GM19397 (cell line): ENCODE results near the gene ARL6IP6.
"Not testable (repeated sequence)": the region's sequence is repeated elsewhere in the genome, so short reads cannot be mapped to it uniquely, and the experiment has no call there.

Source experiments
- ATAC-seq: cut with Tn5 transposase; IDR thresholded peaks from one replicate; pipeline ENCODE4 v1.9.1; 2021; ENCODE audit warnings: mild to moderate bottlenecking, moderate library complexity; ENCODE audit not compliant: unreplicated experiment

The ARL6IP6 gene

GRCh38 chr2:152720794-152721193, 2.4 kb downstream of the ARL6IP6 start:
- no peak for ATAC-seq

GRCh38 chr2:152722639-152723038, 4.2 kb downstream of the ARL6IP6 start:
- not testable (repeated sequence) for ATAC-seq

GRCh38 chr2:152723918-152724317, 5.5 kb downstream of the ARL6IP6 start:
- no peak for ATAC-seq

- no peak for ATAC-seq
Measured at GRCh38 chr2:152729844-152730243, 11.4 kb downstream of the ARL6IP6 start.

- ATAC-seq: peak; percentile 92
Measured at GRCh38 chr2:152730591-152731333, 12.3 kb downstream of the ARL6IP6 start.

- not testable (repeated sequence) for ATAC-seq
Measured at GRCh38 chr2:152737509-152737908, 19.1 kb downstream of the ARL6IP6 start.

GRCh38 chr2:152738438-152738837, 20.0 kb downstream of the ARL6IP6 start:
- no peak for ATAC-seq

GRCh38 chr2:152739705-152740104, 21.3 kb downstream of the ARL6IP6 start:
- not testable (repeated sequence) for ATAC-seq

GRCh38 chr2:152740743-152741328, 22.4 kb downstream of the ARL6IP6 start:
- ATAC-seq: peak; percentile 53

GRCh38 chr2:152743002-152743401, 24.6 kb downstream of the ARL6IP6 start:
- no peak for ATAC-seq

- not testable (repeated sequence) for ATAC-seq
Measured at GRCh38 chr2:152747751-152748150, 29.3 kb downstream of the ARL6IP6 start.

GRCh38 chr2:152755029-152755428, 36.6 kb downstream of the ARL6IP6 start:
- ATAC-seq: no peak

- ATAC-seq: no peak
Measured at GRCh38 chr2:152759290-152760072, 41.1 kb downstream of the ARL6IP6 start.

- no peak for ATAC-seq
Measured at GRCh38 chr2:152761214-152761613, 42.8 kb downstream of the ARL6IP6 start.

GRCh38 chr2:152762202-152762601, 43.8 kb downstream of the ARL6IP6 start:
- ATAC-seq: no peak

GRCh38 chr2:152763208-152763607, 44.8 kb downstream of the ARL6IP6 start:
- ATAC-seq: not testable (repeated sequence)

GRCh38 chr2:152763651-152764050, 45.2 kb downstream of the ARL6IP6 start:
- no peak for ATAC-seq

- no peak for ATAC-seq
Measured at GRCh38 chr2:152766928-152767327, 48.5 kb downstream of the ARL6IP6 start.

GRCh38 chr2:152781175-152781574, 62.8 kb downstream of the ARL6IP6 start:
- ATAC-seq: no peak

- ATAC-seq: no peak
Measured at GRCh38 chr2:152782171-152782570, 63.8 kb downstream of the ARL6IP6 start.

GRCh38 chr2:152790883-152791282, 72.5 kb downstream of the ARL6IP6 start:
- no peak for ATAC-seq

- ATAC-seq: no peak
Measured at GRCh38 chr2:152791979-152792378, 73.6 kb downstream of the ARL6IP6 start.
